HCT116 (cell line): ENCODE results near the gene EPHB2. TPM values are rescaled to one million over a fixed set of nuclear protein-coding genes. Genes with fewer than 3 reads are reported as not detected.

Source experiments
- ATAC-seq: fragments of 200-7000 bp; cut with Tn5 transposase; 2 replicates; pipeline ENCODE4 v1.9.1; 2020; ENCODE audit warnings: mild to moderate bottlenecking, moderate library complexity
- BruUV-seq: library from RNA; stranded (reverse); fragments of 400-500 nt; replicated peaks from 2 replicates; lab custom pipeline; 2021; lab: Mats Ljungman, UMichigan
- CTCF ChIA-PET: fragments of 300-600 bp; sonication (Branson Sonifier 250); formaldehyde crosslinking; loops from one replicate; lab custom pipeline; 2021; ENCODE audit warnings: antibody characterized with exemption; lab: Charles Lee
- POLR2A ChIA-PET: fragments of 300-600, 350-600 bp; sonication (Branson Sonifier 250); formaldehyde crosslinking; loops from one replicate; lab custom pipeline; 2021; ENCODE audit warnings: antibody characterized with exemption; lab: Charles Lee
- RAD21 ChIA-PET, 2 experiments: fragments of 300-600 bp; sonication (Branson Sonifier 250); formaldehyde crosslinking; loops; one replicate each; lab custom pipeline; 2023; ENCODE audit warnings: low total read pairs in 2 of 2; ENCODE audit not compliant: uncharacterized antibody in 2 of 2, unreplicated experiment in 2 of 2, low non-redundant PET in 1 of 2; lab: Charles Lee
- DNase-seq: peaks from one replicate; pipeline ENCODE4 v3.0.0-alpha.2; 2010; ENCODE audit warnings: low read depth, low spot score
- H2AFZ ChIP-seq: fragments of 200-600 bp; shearing (Covaris generic), sonication (generic); 2 replicates; pipeline ENCODE4 v1.6.1; 2017; ENCODE audit warnings: low read depth, mixed run types, mixed read lengths, antibody characterized with exemption, low read length; ENCODE audit not compliant: poor library complexity, severe bottlenecking
- H3K27ac ChIP-seq: 2 replicates; pipeline ENCODE4 v1.5.1; 2012; ENCODE audit warnings: low read depth, low read length
- H3K27me3 ChIP-seq: fragments of 200-600 bp; sonication (generic); 2 replicates; pipeline ENCODE4 v1.6.1; 2016; ENCODE audit warnings: mixed run types, low read length, mixed read lengths; ENCODE audit not compliant: insufficient read depth
- H3K36me3 ChIP-seq, 2 experiments: fragments of 200-500 bp in 1 of 2; fragments of 200-600 bp in 1 of 2; sonication (Bioruptor generic) in 1 of 2; sonication (generic) in 1 of 2; 2 replicates each; pipeline versions ENCODE4 v1.5.1 to v1.6.1; 2014 to 2016; ENCODE audit warnings: low read length in 2 of 2, inconsistent platforms in 1 of 2, mixed read lengths in 1 of 2, mixed run types in 1 of 2; ENCODE audit not compliant: insufficient read depth in 2 of 2, control insufficient read depth in 1 of 2
- H3K4me1 ChIP-seq, 2 experiments: fragments of 200-600 bp in 1 of 2; sonication (generic) in 1 of 2; 2 replicates each; pipeline versions ENCODE4 v1.5.1 to v1.6.1; 2012 to 2017; ENCODE audit warnings: low read length in 2 of 2, inconsistent platforms in 1 of 2, mild to moderate bottlenecking in 1 of 2, mixed read lengths in 1 of 2, mixed run types in 1 of 2, moderate library complexity in 1 of 2; ENCODE audit not compliant: insufficient read depth in 2 of 2, control insufficient read depth in 1 of 2
- H3K4me2 ChIP-seq: fragments of 200-600 bp; sonication (generic); 2 replicates; pipeline ENCODE4 v1.6.1; 2017; ENCODE audit warnings: mixed run types, low read length, mixed read lengths
- H3K4me3 ChIP-seq, 2 experiments: fragments of 200-600 bp in 1 of 2; sonication (generic) in 1 of 2; replicated peaks in 1 of 2; 2 replicates each; pipeline ENCODE4 v1.5.1; 2011 to 2016; ENCODE audit warnings: low read length in 2 of 2, control low read depth in 1 of 2, low read depth in 1 of 2, mild to moderate bottlenecking in 1 of 2, mixed read lengths in 1 of 2, mixed run types in 1 of 2
- H3K79me2 ChIP-seq: fragments of 200-600 bp; sonication (generic); 2 replicates; pipeline ENCODE4 v1.6.1; 2017; ENCODE audit warnings: mild to moderate bottlenecking, mixed run types, low read length, moderate library complexity, mixed read lengths; ENCODE audit not compliant: insufficient read depth
- H3K9ac ChIP-seq: fragments of 200-600 bp; sonication (generic); 2 replicates; pipeline ENCODE4 v1.6.1; 2016; ENCODE audit warnings: low read length, mixed read lengths
- H3K9me2 ChIP-seq: fragments of 200-600 bp; sonication (generic), shearing (Covaris generic); 2 replicates; pipeline ENCODE4 v1.6.1; 2017; ENCODE audit warnings: mixed run types, mild to moderate bottlenecking, moderate library complexity; ENCODE audit not compliant: insufficient read depth
- H3K9me3 ChIP-seq, 2 experiments: fragments of 200-500 bp in 1 of 2; fragments of 200-600 bp in 1 of 2; sonication (Bioruptor generic) in 1 of 2; sonication (generic) in 1 of 2; 2 replicates each; pipeline ENCODE4 v1.6.1; 2014 to 2017; ENCODE audit warnings: low read length in 2 of 2, mixed read lengths in 2 of 2, inconsistent platforms in 1 of 2, low read depth in 1 of 2, mild to moderate bottlenecking in 1 of 2, mixed run types in 1 of 2, moderate library complexity in 1 of 2; ENCODE audit not compliant: control insufficient read depth in 1 of 2, insufficient read depth in 1 of 2
- H4K20me1 ChIP-seq: fragments of 200-600 bp; sonication (generic), shearing (Covaris generic); 2 replicates; pipeline ENCODE4 v1.6.1; 2017; ENCODE audit warnings: mixed run types, mild to moderate bottlenecking, moderate library complexity; ENCODE audit not compliant: insufficient read depth
- CBX3 ChIP-seq: IDR thresholded peaks from 2 replicates; pipeline ENCODE4 v1.6.1; 2012; ENCODE audit warnings: low read depth
- CEBPB ChIP-seq: IDR thresholded peaks from 2 replicates; pipeline ENCODE4 v1.6.1; 2012; ENCODE audit warnings: low read depth
- CTCF ChIP-seq, 3 experiments: fragments of 200-600 bp in 1 of 3; sonication (generic) in 1 of 3; IDR thresholded peaks in 2 of 3; conservative IDR thresholded peaks in 1 of 3; 2 replicates each; pipeline ENCODE4 v1.5.1; 2012 to 2017; ENCODE audit warnings: low read depth in 2 of 3, low read length in 2 of 3, antibody characterized with exemption in 1 of 3, borderline replicate concordance in 1 of 3, control low read depth in 1 of 3, mild to moderate bottlenecking in 1 of 3, mixed read lengths in 1 of 3, mixed run types in 1 of 3, moderate library complexity in 1 of 3; ENCODE audit not compliant: insufficient read depth in 1 of 3
- ELF1 ChIP-seq: IDR thresholded peaks from 2 replicates; pipeline ENCODE4 v1.6.1; 2012; ENCODE audit warnings: low read depth, borderline replicate concordance
- EZH2 ChIP-seq: fragments of 200-600 bp; sonication (generic); IDR thresholded peaks from 2 replicates; pipeline ENCODE4 v1.6.1; 2017; ENCODE audit warnings: antibody characterized with exemption, mixed run types
- JUND ChIP-seq: IDR thresholded peaks from 2 replicates; pipeline ENCODE4 v1.6.1; 2012
- MAX ChIP-seq: IDR thresholded peaks from 2 replicates; pipeline ENCODE4 v1.6.1; 2012
- POLR2AphosphoS5 ChIP-seq: IDR thresholded peaks from 2 replicates; pipeline ENCODE4 v1.6.1; 2011; ENCODE audit warnings: mild to moderate bottlenecking, low read depth, low read length, moderate library complexity
- RAD21 ChIP-seq: IDR thresholded peaks from 2 replicates; pipeline ENCODE4 v1.6.1; 2012; ENCODE audit warnings: low read depth, mild to moderate bottlenecking
- REST ChIP-seq: IDR thresholded peaks from 2 replicates; pipeline ENCODE4 v1.6.1; 2012; ENCODE audit warnings: low read depth
- SRF ChIP-seq: IDR thresholded peaks from 2 replicates; pipeline ENCODE4 v1.6.1; 2012; ENCODE audit warnings: low read depth
- YY1 ChIP-seq: IDR thresholded peaks from 2 replicates; pipeline ENCODE4 v1.6.1; 2011; ENCODE audit warnings: low read length, low read depth, moderate library complexity, mild to moderate bottlenecking; ENCODE audit not compliant: insufficient replicate concordance; ENCODE audit errors: extremely low read depth
- ZBTB33 ChIP-seq: IDR thresholded peaks from 2 replicates; pipeline ENCODE4 v1.6.1; 2011; ENCODE audit warnings: mild to moderate bottlenecking, low read length, moderate library complexity; ENCODE audit not compliant: insufficient replicate concordance; ENCODE audit errors: extremely low read depth
- ZNF274 ChIP-seq: fragments of 200-500 bp; sonication (Bioruptor generic); IDR thresholded peaks from 2 replicates; pipeline ENCODE4 v1.6.1; 2014; ENCODE audit warnings: mild to moderate bottlenecking, low read depth, low read length, inconsistent platforms
- intact Hi-C: fragments of 100-400 bp; cut with micrococcal nuclease; formaldehyde crosslinking; loops from 2 replicates; pipeline ENCODE4 v1.10.0; 2022
- total RNA-seq: library from RNA; stranded (reverse); gene quantifications from one replicate; pipeline ENCODE4 v1.2.1, GENCODE V29; 2021; ENCODE audit not compliant: unreplicated experiment

Gene EPHB2
- total RNA-seq, 1 experiment from 2014 or later: 19.5 TPM

- ChIA-PET RAD21 (interaction anchor here (1.6 to 2.0 kb wide), 2 partner anchors 156 to 186 kb away, joined by 5 to 20 read pairs; no protein-coding TSS in a partner anchor), CTCF (interaction anchor here (1.0 to 2.7 kb wide), 6 partner anchors 11 to 186 kb away, joined by 4 to 83 read pairs (median 7); no protein-coding TSS in a partner anchor), POLR2A (interaction anchor here (1.0 to 1.4 kb wide), 2 partner anchors 9 to 156 kb away, joined by 4 to 8 read pairs; no protein-coding TSS in a partner anchor)
- H3K9me2 ChIP-seq: no peaks in the 10 kb centered on the region
- no peak overlapping the region for H3K9ac ChIP-seq
- TF ChIP-seq YY1 (no peak), ZBTB33 (no peak), EZH2 (no peak), ZNF274 (no peak), MAX (no peak), POLR2AphosphoS5 (no peak), RAD21 (no peak), SRF (no peak), REST (no peak), JUND (no peak), CEBPB (no peak), CTCF (IDR thresholded peaks at IDR 0.05 in 2 of 3, conservative IDR thresholded peaks at IDR 0.05 in 1 of 3; ENCODE audit: borderline replicate concordance in 1 of 3, insufficient read depth in 1 of 3, low read depth in 2 of 3, low read length in 2 of 3) (no peak), ELF1 (no peak), CBX3 (no peak)
- H3K27ac ChIP-seq: no peak overlapping the region
- ATAC-seq (no peak), DNase-seq (no peak)
- no peak overlapping the region for H3K4me3 ChIP-seq
- no peak overlapping the region for H2AFZ ChIP-seq
- no peak overlapping the region for H3K4me2 ChIP-seq
- no peaks in the 10 kb centered on the region for H3K9me3 ChIP-seq
- no peaks in the 10 kb centered on the region for H3K27me3 ChIP-seq
- BruUV-seq: no TSS peak
- no peaks in the 10 kb centered on the region for H3K79me2 ChIP-seq
- H4K20me1 ChIP-seq: no peaks in the 10 kb centered on the region
- no peaks in the 10 kb centered on the region for H3K36me3 ChIP-seq
- intact Hi-C loops: no loop called here
- H3K4me1 ChIP-seq: peaks cover 6 to 7% of the 10 kb centered on the region in 2 experiments; a peak in 3 of 4 replicates
Measured at GRCh38 chr1:22860883-22861385, 150.3 kb downstream of the EPHB2 start.
